GM23338 (cell line): Measurements from ENCODE around the gene EOLA2. TPM values are rescaled to one million over a fixed set of nuclear protein-coding genes. Genes with fewer than 3 reads are reported as not detected.

ENCODE experiments used
- ATAC-seq: fragments of 200-7000 bp; cut with Tn5 transposase; 3 replicates; pipeline ENCODE4 v1.9.1; 2020
- DNase-seq: peaks from one replicate; pipeline ENCODE4 v3.0.0-alpha.2; 2015; ENCODE audit warnings: low spot score
- H2AFZ ChIP-seq: fragments of 200-600 bp; sonication (generic); 2 replicates; pipeline ENCODE4 v1.8.0; 2016; ENCODE audit warnings: antibody characterized with exemption, mild to moderate bottlenecking, moderate library complexity
- H3F3A ChIP-seq: fragments of 200-600 bp; sonication (generic); replicated peaks from 2 replicates; pipeline ENCODE4 v1.8.0; 2017; ENCODE audit warnings: antibody characterized with exemption, mixed run types, low read depth
- H3K27ac ChIP-seq: fragments of 200-600 bp; sonication (generic); 2 replicates; pipeline ENCODE4 v1.6.1; 2016; ENCODE audit warnings: low read depth
- H3K27me3 ChIP-seq: fragments of 200-600 bp; sonication (generic); 2 replicates; pipeline ENCODE4 v1.8.0; 2016; ENCODE audit warnings: mild to moderate bottlenecking, mixed run types, moderate library complexity; ENCODE audit not compliant: insufficient read depth
- H3K36me3 ChIP-seq: fragments of 200-600 bp; sonication (generic); 2 replicates; pipeline ENCODE4 v1.8.0; 2016; ENCODE audit warnings: mild to moderate bottlenecking; ENCODE audit not compliant: insufficient read depth
- H3K4me1 ChIP-seq: fragments of 200-600 bp; sonication (generic); 2 replicates; pipeline ENCODE4 v1.8.0; 2016; ENCODE audit warnings: mild to moderate bottlenecking, moderate library complexity; ENCODE audit not compliant: insufficient read depth
- H3K4me2 ChIP-seq: fragments of 200-600 bp; sonication (generic); 2 replicates; pipeline ENCODE4 v1.7.1; 2017; ENCODE audit warnings: mixed run types
- H3K4me3 ChIP-seq: fragments of 200-600 bp; sonication (generic); 2 replicates; pipeline ENCODE4 v1.6.1; 2016; ENCODE audit warnings: mixed run types
- H3K79me2 ChIP-seq: fragments of 200-600 bp; sonication (generic); replicated peaks from 2 replicates; pipeline ENCODE4 v1.8.0; 2017; ENCODE audit warnings: mild to moderate bottlenecking; ENCODE audit not compliant: insufficient read depth
- H3K9me2 ChIP-seq: fragments of 200-600 bp; sonication (generic); 2 replicates; pipeline ENCODE4 v1.8.0; 2017; ENCODE audit not compliant: insufficient read depth
- H4K20me1 ChIP-seq: fragments of 200-600 bp; sonication (generic); replicated peaks from 2 replicates; pipeline ENCODE4 v1.8.0; 2017; ENCODE audit warnings: mild to moderate bottlenecking; ENCODE audit not compliant: insufficient read depth
- H3K27ac Mint-ChIP-seq: 2 replicates; pipeline ENCODE4 v1.8.0; 2020; ENCODE audit warnings: inconsistent platforms, mild to moderate bottlenecking, moderate library complexity, mixed read lengths
- H3K27me3 Mint-ChIP-seq: 3 replicates; pipeline ENCODE4 v1.8.0; 2022; ENCODE audit warnings: low read depth, mild to moderate bottlenecking, moderate library complexity, mixed read lengths, inconsistent platforms; ENCODE audit not compliant: insufficient read depth, poor library complexity
- H3K36me3 Mint-ChIP-seq: 3 replicates; pipeline ENCODE4 v1.8.0; 2021; ENCODE audit warnings: low read depth, mild to moderate bottlenecking, inconsistent platforms, moderate library complexity, mixed read lengths
- H3K4me1 Mint-ChIP-seq: 3 replicates; pipeline ENCODE4 v1.8.0; 2020; ENCODE audit warnings: mild to moderate bottlenecking, inconsistent platforms, mixed read lengths
- H3K4me3 Mint-ChIP-seq: 3 replicates; pipeline ENCODE4 v1.8.0; 2021; ENCODE audit warnings: moderate library complexity, mild to moderate bottlenecking, inconsistent platforms, mixed read lengths
- H3K9me3 Mint-ChIP-seq: 3 replicates; pipeline ENCODE4 v1.8.0; 2020; ENCODE audit warnings: moderate library complexity, mild to moderate bottlenecking, inconsistent platforms, mixed read lengths
- CREB1 ChIP-seq: fragments of 250-450 bp; sonication (Bioruptor Pico); IDR thresholded peaks from 2 replicates; pipeline ENCODE4 v1.5.0; 2020; ENCODE audit warnings: low read depth, mild to moderate bottlenecking, moderate library complexity
- EZH2 ChIP-seq: fragments of 200-600 bp; sonication (generic); IDR thresholded peaks from one replicate; pipeline ENCODE4 v1.8.0; 2017; ENCODE audit warnings: antibody characterized with exemption, mild to moderate bottlenecking, low read depth; ENCODE audit not compliant: unreplicated experiment
- EZH2phosphoT487 ChIP-seq: fragments of 200-600 bp; sonication (generic); IDR thresholded peaks from one replicate; pipeline ENCODE4 v1.8.1; 2018; ENCODE audit warnings: antibody characterized with exemption; ENCODE audit not compliant: unreplicated experiment
- JUNB ChIP-seq: IDR thresholded peaks from one replicate; pipeline ENCODE4 v1.6.1; 2016; ENCODE audit warnings: antibody characterized with exemption; ENCODE audit not compliant: unreplicated experiment
- POLR2AphosphoS5 ChIP-seq: IDR thresholded peaks from 2 replicates; pipeline ENCODE4 v1.6.1; 2016; ENCODE audit warnings: antibody characterized with exemption, low read depth
- polyA plus RNA-seq: library from polyadenylated mRNA; unstranded; fragments of >200 nt; fragmentation: Nextera tagmentation; extraction: Ambion mirVana; gene quantifications from 2 replicates; pipeline ENCODE4 v1.2.1, GENCODE V29; 2016
- total RNA-seq: library from RNA; depleted of rRNA; stranded (reverse); fragments of >200 nt; shearing (Covaris generic); gene quantifications from 2 replicates; pipeline ENCODE4 v1.2.3, GENCODE V29; 2014
- TF ChIP-seq, protein P1 (sequence below): fragments of 250-450 bp; sonication (Bioruptor Pico); IDR thresholded peaks from 2 replicates; pipeline ENCODE4 v1.5.0; 2020; ENCODE audit warnings: mild to moderate bottlenecking, moderate library complexity

EOLA2 gene
- total and polyA plus RNA-seq, 2 experiments from 2014 or later: 24.4 to 25.1 TPM

DNA sequence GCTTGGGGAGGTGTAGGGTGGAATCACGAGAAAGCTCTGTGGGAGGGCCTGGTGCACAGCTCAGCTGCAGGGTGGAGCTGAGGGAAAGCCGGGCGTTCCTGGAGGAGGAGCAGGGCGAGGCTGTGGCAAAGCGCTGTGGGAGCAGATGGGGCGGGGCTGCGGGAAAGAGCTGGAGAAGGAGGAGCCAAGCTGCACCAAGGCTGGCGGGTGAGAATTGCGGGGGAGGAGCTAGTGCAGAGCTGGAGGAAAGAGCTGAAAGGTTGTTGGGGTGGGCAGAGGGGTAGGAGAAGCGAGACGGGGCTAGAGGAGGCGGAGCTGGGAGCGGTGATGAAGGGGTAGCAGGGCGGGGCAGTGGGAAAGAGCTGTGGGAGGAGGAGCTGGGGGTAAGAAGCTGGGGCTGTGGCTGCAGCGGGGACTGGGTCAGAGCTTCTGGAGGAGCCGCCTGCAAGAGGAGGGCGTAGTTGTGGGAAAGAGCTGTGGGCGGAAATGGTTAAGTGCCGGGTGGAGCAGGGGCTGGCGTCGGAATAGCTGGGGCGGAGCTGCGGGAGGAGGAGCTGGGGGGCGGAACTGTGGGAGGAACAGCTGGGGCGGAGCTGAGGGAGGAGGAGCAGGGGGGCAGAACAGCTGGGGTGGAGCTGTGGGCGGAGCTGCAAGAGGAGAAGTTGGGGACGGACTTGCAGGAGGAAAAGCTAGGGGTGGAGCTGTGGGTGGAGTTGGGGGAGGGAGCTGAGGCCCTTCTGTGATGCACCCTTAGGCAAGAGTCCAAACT is 1.8 kb upstream of the EOLA2 start:
- peak; percentile 63 for ATAC-seq
- peak overlapping the region; percentile 94 for H3K27ac ChIP-seq
- no peak for TF ChIP-seq EZH2phosphoT487
- 0 out of 2 replicates have a peak, but pooled peaks have one; percentile 14 for TF ChIP-seq CREB1 (CRISPR knock-in tag)
- peak; percentile 16; the same call in 1 of the 2 replicates for TF ChIP-seq POLR2AphosphoS5

DNA sequence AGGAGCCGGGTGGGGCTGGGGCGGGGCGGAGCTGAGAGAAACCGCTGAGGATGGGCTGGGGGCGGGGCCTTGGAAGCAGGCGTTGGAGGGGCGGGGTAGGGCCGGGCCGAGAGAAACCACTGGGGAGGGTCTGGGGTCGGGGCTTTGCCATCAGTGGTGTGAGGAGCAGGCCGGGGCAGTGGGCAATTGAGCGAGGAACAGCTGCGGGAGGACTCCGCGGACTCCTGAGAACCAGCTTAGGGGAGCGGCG is 1.3 kb upstream of the EOLA2 start:
- H3K79me2 ChIP-seq: peaks cover 7% of the 10 kb centered on the region
- peak overlapping the region; percentile 94 for H3K27ac ChIP-seq
- no peaks in the 10 kb centered on the region for H3K4me1 Mint-ChIP-seq
- peak overlapping the region; percentile 73 for H3K4me2 ChIP-seq
- H3K4me3 Mint-ChIP-seq: peak overlapping the region; percentile 84
- peak overlapping the region; percentile 66 for H3K4me3 ChIP-seq
- H3K27ac Mint-ChIP-seq: peak overlapping the region; percentile 97
- ATAC-seq: peak; percentile 19
- no peaks in the 10 kb centered on the region for H4K20me1 ChIP-seq
- peaks cover 2% of the 10 kb centered on the region; the same call in 1 of the 3 replicates for H3K36me3 Mint-ChIP-seq
- no peaks in the 10 kb centered on the region for H3K9me3 Mint-ChIP-seq
- H3K36me3 ChIP-seq: no peaks in the 10 kb centered on the region
- no peaks in the 10 kb centered on the region for H3K4me1 ChIP-seq
- TF ChIP-seq EZH2: no peak
- no peak for TF ChIP-seq JUNB
- TF ChIP-seq, protein P1, sequence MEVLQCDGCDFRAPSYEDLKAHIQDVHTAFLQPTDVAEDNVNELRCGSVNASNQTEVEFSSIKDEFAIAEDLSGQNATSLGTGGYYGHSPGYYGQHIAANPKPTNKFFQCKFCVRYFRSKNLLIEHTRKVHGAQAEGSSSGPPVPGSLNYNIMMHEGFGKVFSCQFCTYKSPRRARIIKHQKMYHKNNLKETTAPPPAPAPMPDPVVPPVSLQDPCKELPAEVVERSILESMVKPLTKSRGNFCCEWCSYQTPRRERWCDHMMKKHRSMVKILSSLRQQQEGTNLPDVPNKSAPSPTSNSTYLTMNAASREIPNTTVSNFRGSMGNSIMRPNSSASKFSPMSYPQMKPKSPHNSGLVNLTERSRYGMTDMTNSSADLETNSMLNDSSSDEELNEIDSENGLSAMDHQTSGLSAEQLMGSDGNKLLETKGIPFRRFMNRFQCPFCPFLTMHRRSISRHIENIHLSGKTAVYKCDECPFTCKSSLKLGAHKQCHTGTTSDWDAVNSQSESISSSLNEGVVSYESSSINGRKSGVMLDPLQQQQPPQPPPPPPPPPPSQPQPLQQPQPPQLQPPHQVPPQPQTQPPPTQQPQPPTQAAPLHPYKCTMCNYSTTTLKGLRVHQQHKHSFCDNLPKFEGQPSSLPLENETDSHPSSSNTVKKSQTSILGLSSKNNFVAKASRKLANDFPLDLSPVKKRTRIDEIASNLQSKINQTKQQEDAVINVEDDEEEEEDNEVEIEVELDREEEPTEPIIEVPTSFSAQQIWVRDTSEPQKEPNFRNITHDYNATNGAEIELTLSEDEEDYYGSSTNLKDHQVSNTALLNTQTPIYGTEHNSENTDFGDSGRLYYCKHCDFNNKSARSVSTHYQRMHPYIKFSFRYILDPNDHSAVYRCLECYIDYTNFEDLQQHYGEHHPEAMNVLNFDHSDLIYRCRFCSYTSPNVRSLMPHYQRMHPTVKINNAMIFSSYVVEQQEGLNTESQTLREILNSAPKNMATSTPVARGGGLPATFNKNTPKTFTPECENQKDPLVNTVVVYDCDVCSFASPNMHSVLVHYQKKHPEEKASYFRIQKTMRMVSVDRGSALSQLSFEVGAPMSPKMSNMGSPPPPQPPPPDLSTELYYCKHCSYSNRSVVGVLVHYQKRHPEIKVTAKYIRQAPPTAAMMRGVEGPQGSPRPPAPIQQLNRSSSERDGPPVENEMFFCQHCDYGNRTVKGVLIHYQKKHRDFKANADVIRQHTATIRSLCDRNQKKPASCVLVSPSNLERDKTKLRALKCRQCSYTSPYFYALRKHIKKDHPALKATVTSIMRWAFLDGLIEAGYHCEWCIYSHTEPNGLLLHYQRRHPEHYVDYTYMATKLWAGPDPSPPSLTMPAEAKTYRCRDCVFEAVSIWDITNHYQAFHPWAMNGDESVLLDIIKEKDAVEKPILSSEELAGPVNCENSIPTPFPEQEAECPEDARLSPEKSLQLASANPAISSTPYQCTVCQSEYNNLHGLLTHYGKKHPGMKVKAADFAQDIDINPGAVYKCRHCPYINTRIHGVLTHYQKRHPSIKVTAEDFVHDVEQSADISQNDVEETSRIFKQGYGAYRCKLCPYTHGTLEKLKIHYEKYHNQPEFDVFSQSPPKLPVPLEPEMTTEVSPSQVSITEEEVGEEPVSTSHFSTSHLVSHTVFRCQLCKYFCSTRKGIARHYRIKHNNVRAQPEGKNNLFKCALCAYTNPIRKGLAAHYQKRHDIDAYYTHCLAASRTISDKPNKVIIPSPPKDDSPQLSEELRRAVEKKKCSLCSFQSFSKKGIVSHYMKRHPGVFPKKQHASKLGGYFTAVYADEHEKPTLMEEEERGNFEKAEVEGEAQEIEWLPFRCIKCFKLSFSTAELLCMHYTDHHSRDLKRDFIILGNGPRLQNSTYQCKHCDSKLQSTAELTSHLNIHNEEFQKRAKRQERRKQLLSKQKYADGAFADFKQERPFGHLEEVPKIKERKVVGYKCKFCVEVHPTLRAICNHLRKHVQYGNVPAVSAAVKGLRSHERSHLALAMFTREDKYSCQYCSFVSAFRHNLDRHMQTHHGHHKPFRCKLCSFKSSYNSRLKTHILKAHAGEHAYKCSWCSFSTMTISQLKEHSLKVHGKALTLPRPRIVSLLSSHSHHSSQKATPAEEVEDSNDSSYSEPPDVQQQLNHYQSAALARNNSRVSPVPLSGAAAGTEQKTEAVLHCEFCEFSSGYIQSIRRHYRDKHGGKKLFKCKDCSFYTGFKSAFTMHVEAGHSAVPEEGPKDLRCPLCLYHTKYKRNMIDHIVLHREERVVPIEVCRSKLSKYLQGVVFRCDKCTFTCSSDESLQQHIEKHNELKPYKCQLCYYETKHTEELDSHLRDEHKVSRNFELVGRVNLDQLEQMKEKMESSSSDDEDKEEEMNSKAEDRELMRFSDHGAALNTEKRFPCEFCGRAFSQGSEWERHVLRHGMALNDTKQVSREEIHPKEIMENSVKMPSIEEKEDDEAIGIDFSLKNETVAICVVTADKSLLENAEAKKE (CRISPR knock-in tag): no peak
- H3K27me3 ChIP-seq: no peaks in the 10 kb centered on the region
- H3F3A ChIP-seq: no peaks in the 10 kb centered on the region
- DNase-seq: no peak
- no peak overlapping the region for H2AFZ ChIP-seq
- H3K9me2 ChIP-seq: no peaks in the 10 kb centered on the region
- H3K27me3 Mint-ChIP-seq: peaks cover 6% of the 10 kb centered on the region

More for the DNA sequence above, 1.8 kb upstream of the EOLA2 start:
- H3F3A ChIP-seq: no peaks in the 10 kb centered on the region
- no peaks in the 10 kb centered on the region for H4K20me1 ChIP-seq
- peaks cover 6% of the 10 kb centered on the region for H3K27me3 Mint-ChIP-seq
- H3K4me1 Mint-ChIP-seq: no peaks in the 10 kb centered on the region
- peak overlapping the region; percentile 66 for H3K4me3 ChIP-seq
- peak overlapping the region; percentile 97 for H3K27ac Mint-ChIP-seq
- no peaks in the 10 kb centered on the region for H3K9me3 Mint-ChIP-seq
- H3K36me3 Mint-ChIP-seq: no peaks in the 10 kb centered on the region
- H3K79me2 ChIP-seq: peaks cover 7% of the 10 kb centered on the region
- H3K9me2 ChIP-seq: no peaks in the 10 kb centered on the region
- H3K4me3 Mint-ChIP-seq: peak overlapping the region; percentile 84
- peak; percentile 93 for DNase-seq
- no peaks in the 10 kb centered on the region for H3K27me3 ChIP-seq
- H3K4me1 ChIP-seq: no peaks in the 10 kb centered on the region
- no peak overlapping the region for H2AFZ ChIP-seq
- H3K36me3 ChIP-seq: no peaks in the 10 kb centered on the region
- peak overlapping the region; percentile 73 for H3K4me2 ChIP-seq
